HEK293T (cell line): ENCODE data around the gene CFAP68.

Experiments used
- FOXA1 ChIP-seq: fragments of 450-650 bp; IDR thresholded peaks from 2 replicates; pipeline ENCODE4 v1.6.1; 2016; ENCODE audit warnings: mild to moderate bottlenecking
- FOXK2 ChIP-seq: fragments of 450-650 bp; IDR thresholded peaks from 2 replicates; pipeline ENCODE4 v1.6.1; 2016; ENCODE audit warnings: mild to moderate bottlenecking
- HDGF ChIP-seq: fragments of 450-650 bp; IDR thresholded peaks from 2 replicates; pipeline ENCODE4 v1.6.1; 2017; ENCODE audit warnings: antibody characterized with exemption, borderline replicate concordance
- LEF1 ChIP-seq: fragments of 450-650 bp; IDR thresholded peaks from 2 replicates; pipeline ENCODE4 v1.6.1; 2017; ENCODE audit warnings: mild to moderate bottlenecking, borderline replicate concordance
- NFRKB ChIP-seq: fragments of 450-650 bp; IDR thresholded peaks from 2 replicates; pipeline ENCODE4 v1.6.1; 2016; ENCODE audit warnings: mild to moderate bottlenecking, moderate library complexity
- PKNOX1 ChIP-seq: fragments of 450-650 bp; IDR thresholded peaks from 2 replicates; pipeline ENCODE4 v1.6.1; 2016
- SP1 ChIP-seq: fragments of 450-650 bp; IDR thresholded peaks from 2 replicates; pipeline ENCODE4 v1.6.1; 2017
- SUZ12 ChIP-seq: fragments of 450-650 bp; IDR thresholded peaks from 2 replicates; pipeline ENCODE4 v1.6.1; 2016; ENCODE audit warnings: mild to moderate bottlenecking
- TARDBP ChIP-seq: fragments of 450-650 bp; IDR thresholded peaks from 2 replicates; pipeline ENCODE4 v1.6.1; 2016
- ZNF384 ChIP-seq: fragments of 450-650 bp; IDR thresholded peaks from 2 replicates; pipeline ENCODE4 v1.6.1; 2016

DNA sequence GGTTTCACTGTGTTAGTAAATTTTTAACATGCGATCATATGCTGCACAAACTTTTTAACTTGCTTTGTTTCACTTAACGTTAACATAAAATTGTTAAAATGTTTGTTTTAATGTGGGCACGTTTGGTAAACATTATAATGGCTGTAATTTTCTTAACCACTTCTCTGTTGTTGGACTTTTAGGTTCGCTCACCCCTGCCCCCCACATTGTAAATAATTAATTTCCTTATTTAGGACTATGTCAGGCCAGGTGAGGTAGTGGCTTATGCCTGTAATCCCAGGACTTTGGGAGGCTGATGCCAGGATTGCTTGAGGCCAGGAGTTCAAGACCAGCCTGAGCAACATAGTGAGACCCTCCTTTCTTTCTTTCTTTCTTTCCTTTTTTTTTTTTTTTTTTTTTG, 51.1 kb downstream of the CFAP68 start:
- TF ChIP-seq SP1 = no peak
- no peak for TF ChIP-seq SUZ12
- TF ChIP-seq HDGF = no peak
- no peak for TF ChIP-seq FOXA1
- no peak for TF ChIP-seq NFRKB
- TF ChIP-seq LEF1 = no peak
- no peak for TF ChIP-seq ZNF384
- no peak for TF ChIP-seq PKNOX1
- no peak for TF ChIP-seq TARDBP
- TF ChIP-seq FOXK2 = no peak
